Fibroblast of lung (primary cell): ENCODE results near the gene PDZK1IP1. TPM values are rescaled to one million over a fixed set of nuclear protein-coding genes. Genes with fewer than 3 reads are reported as not detected.
A peak's percentile ranks its signal among the peaks of the same experiment; 100 is the strongest.

Source experiments
- DNase-seq, 2 donors: peaks; one replicate each; pipeline versions ENCODE4 v3.0.0 to v3.0.0-alpha.2; 2010; ENCODE audit warnings: low read depth in 2 of 2
- H2AFZ ChIP-seq: 2 replicates; pipeline ENCODE4 v1.5.1; 2012; ENCODE audit warnings: low read length, control low read depth, inconsistent platforms
- H3K27ac ChIP-seq: 2 replicates; pipeline ENCODE4 v1.5.1; 2011; ENCODE audit warnings: low read length, control low read depth; ENCODE audit not compliant: insufficient read depth
- H3K27me3 ChIP-seq: 2 replicates; pipeline ENCODE4 v1.5.1; 2011; ENCODE audit warnings: mild to moderate bottlenecking, low read length; ENCODE audit not compliant: control insufficient read depth, insufficient read depth
- H3K36me3 ChIP-seq: 2 replicates; pipeline ENCODE4 v1.5.1; 2011; ENCODE audit warnings: low read length; ENCODE audit not compliant: control insufficient read depth, insufficient read depth
- H3K4me1 ChIP-seq: 2 replicates; pipeline ENCODE4 v1.5.1; 2011; ENCODE audit warnings: low read length; ENCODE audit not compliant: control insufficient read depth, insufficient read depth; ENCODE audit errors: extremely low read depth
- H3K4me2 ChIP-seq: 2 replicates; pipeline ENCODE4 v1.5.1; 2011; ENCODE audit warnings: low read length, control low read depth; ENCODE audit not compliant: insufficient read depth; ENCODE audit errors: extremely low read depth
- H3K4me3 ChIP-seq, 4 experiments: fragments of 200-600 bp in 1 of 4; sonication (generic) in 1 of 4; replicated peaks in 1 of 4; 2 replicates each; pipeline ENCODE4 v1.5.1; 2011 to 2016; ENCODE audit warnings: low read length in 4 of 4, low read depth in 3 of 4, mild to moderate bottlenecking in 3 of 4, control low read depth in 2 of 4, inconsistent platforms in 1 of 4, mixed read lengths in 1 of 4; ENCODE audit not compliant: insufficient read depth in 1 of 4; ENCODE audit errors: control extremely low read depth in 1 of 4
- H3K79me2 ChIP-seq: 2 replicates; pipeline ENCODE4 v1.5.1; 2012; ENCODE audit warnings: mild to moderate bottlenecking, low read length, inconsistent platforms; ENCODE audit not compliant: control insufficient read depth, insufficient read depth
- H3K9ac ChIP-seq: 2 replicates; pipeline ENCODE4 v1.5.1; 2011; ENCODE audit warnings: mild to moderate bottlenecking, low read length, control low read depth; ENCODE audit not compliant: insufficient read depth
- H3K9me3 ChIP-seq: 2 replicates; pipeline ENCODE4 v1.5.1; 2012; ENCODE audit warnings: low read depth, low read length; ENCODE audit not compliant: control insufficient read depth, insufficient read depth
- H4K20me1 ChIP-seq: 2 replicates; pipeline ENCODE4 v1.5.1; 2011; ENCODE audit warnings: low read length; ENCODE audit not compliant: control insufficient read depth, insufficient read depth; ENCODE audit errors: extremely low read depth
- CTCF ChIP-seq, 2 donors: IDR thresholded peaks in 1 of 2; conservative IDR thresholded peaks in 1 of 2; 1 replicate in 1 of 2; 2 replicates in 1 of 2; pipeline ENCODE4 v1.5.1; 2011 to 2012; ENCODE audit warnings: low read length in 2 of 2, control low read depth in 1 of 2, inconsistent platforms in 1 of 2, low read depth in 1 of 2, mild to moderate bottlenecking in 1 of 2
- EZH2 ChIP-seq: IDR thresholded peaks from 2 replicates; pipeline ENCODE4 v1.5.1; 2012; ENCODE audit warnings: low read length, control low read depth, mild to moderate bottlenecking; ENCODE audit errors: missing control alignments
- polyA minus RNA-seq: library from RNA; depleted of rRNA, polyadenylated mRNA; stranded (reverse); fragments of >200 nt; gene quantifications from 2 replicates; pipeline ENCODE4 v1.2.3, GENCODE V29; 2011; ENCODE audit warnings: low replicate concordance
- polyA plus RNA-seq, 2 donors: library from polyadenylated mRNA; depleted of rRNA in 1 of 2; stranded (reverse) in 1 of 2; unstranded in 1 of 2; fragments of >200 nt; gene quantifications; 2 replicates each; pipeline ENCODE4 v1.2.1, GENCODE V29; 2011 to 2012; ENCODE audit warnings: missing spikeins in 1 of 2
- total RNA-seq: library from RNA; depleted of rRNA; stranded (reverse); fragments of >200 nt; gene quantifications from 2 replicates; pipeline ENCODE4 v1.2.1, GENCODE V29; 2014

Gene PDZK1IP1
- total RNA-seq (not detected in 2 replicates), polyA plus RNA-seq (not detected in 2 replicates), polyA minus RNA-seq (not detected in 2 replicates)
- polyA plus RNA-seq (2012) = not detected in 2 replicates

- no peaks in the 10 kb centered on the region for H3K27me3 ChIP-seq
- DNase-seq = peak; percentile 50 to 70
- H3K79me2 ChIP-seq = no peaks in the 10 kb centered on the region
- H2AFZ ChIP-seq = no peak within 1 kb of the TSS
- H3K9me3 ChIP-seq = no peaks in the 10 kb centered on the region
- H3K9ac ChIP-seq = no peak within 1 kb of the TSS
- H4K20me1 ChIP-seq = no peaks in the 10 kb centered on the region
- H3K36me3 ChIP-seq = no peaks in the 10 kb centered on the region
- TF ChIP-seq EZH2 (no peak), CTCF (conservative IDR thresholded peaks at IDR 0.05 in 1 of 2, IDR thresholded peaks at IDR 0.05 in 1 of 2; ENCODE audit: low read depth in 1 of 2, low read length in 2 of 2) (no peak)
- H3K27ac ChIP-seq = no peak within 1 kb of the TSS
- no peak within 1 kb of the TSS for H3K4me2 ChIP-seq
- no peak within 1 kb of the TSS for H3K4me3 ChIP-seq
- H3K4me1 ChIP-seq = peaks cover 2% of the 10 kb centered on the region
Observed at GRCh38 chr1:47189844-47190508, at the start of gene PDZK1IP1. Gene PDZK1IP1, minus strand, starts transcription at chr1:47190036. Its CDS starts 104 bp downstream, at chr1:47189932.

GRCh38 chr1:47238935-47239592 lies 49.2 kb upstream of the PDZK1IP1 start:
- H3K4me2 ChIP-seq = no peak overlapping the region
- TF ChIP-seq EZH2 (no peak), CTCF (conservative IDR thresholded peaks at IDR 0.05 in 1 of 2, IDR thresholded peaks at IDR 0.05 in 1 of 2; ENCODE audit: low read depth in 1 of 2, low read length in 2 of 2) (no peak)
- no peaks in the 10 kb centered on the region for H3K4me1 ChIP-seq
- no peaks in the 10 kb centered on the region for H3K9me3 ChIP-seq
- H3K9ac ChIP-seq = no peak overlapping the region
- no peak for DNase-seq
- no peak overlapping the region for H3K4me3 ChIP-seq
- H2AFZ ChIP-seq = no peak overlapping the region
- H3K27me3 ChIP-seq = no peaks in the 10 kb centered on the region
- no peaks in the 10 kb centered on the region for H3K79me2 ChIP-seq
- no peaks in the 10 kb centered on the region for H3K36me3 ChIP-seq
- no peak overlapping the region for H3K27ac ChIP-seq
- H4K20me1 ChIP-seq = no peaks in the 10 kb centered on the region

- no peak overlapping the region for H3K4me2 ChIP-seq
- H3K79me2 ChIP-seq = no peaks in the 10 kb centered on the region
- no peaks in the 10 kb centered on the region for H3K4me1 ChIP-seq
- no peaks in the 10 kb centered on the region for H4K20me1 ChIP-seq
- H3K27ac ChIP-seq = no peak overlapping the region
- H2AFZ ChIP-seq = no peak overlapping the region
- no peak overlapping the region for H3K4me3 ChIP-seq
- TF ChIP-seq CTCF (conservative IDR thresholded peaks at IDR 0.05 in 1 of 2, IDR thresholded peaks at IDR 0.05 in 1 of 2; ENCODE audit: low read depth in 1 of 2, low read length in 2 of 2) (no peak), EZH2 (no peak)
- H3K36me3 ChIP-seq = no peaks in the 10 kb centered on the region
- no peaks in the 10 kb centered on the region for H3K9me3 ChIP-seq
- no peak overlapping the region for H3K9ac ChIP-seq
- peaks cover 27% of the 10 kb centered on the region for H3K27me3 ChIP-seq
- no peak for DNase-seq
Observed at GRCh38 chr1:47235806-47236205, 46.0 kb upstream of the PDZK1IP1 start.
